Ramos (cell line): Measurements from ENCODE around the gene GBX1.

Experiments used
- in situ Hi-C: fragments of 300-500 bp; cut with MboI; formaldehyde crosslinking; loops from one replicate; pipeline ENCODE4 v1.14.3; 2022; ENCODE audit warnings: low sequenced_read_pairs; ENCODE audit not compliant: unreplicated experiment

GBX1 gene

DNA sequence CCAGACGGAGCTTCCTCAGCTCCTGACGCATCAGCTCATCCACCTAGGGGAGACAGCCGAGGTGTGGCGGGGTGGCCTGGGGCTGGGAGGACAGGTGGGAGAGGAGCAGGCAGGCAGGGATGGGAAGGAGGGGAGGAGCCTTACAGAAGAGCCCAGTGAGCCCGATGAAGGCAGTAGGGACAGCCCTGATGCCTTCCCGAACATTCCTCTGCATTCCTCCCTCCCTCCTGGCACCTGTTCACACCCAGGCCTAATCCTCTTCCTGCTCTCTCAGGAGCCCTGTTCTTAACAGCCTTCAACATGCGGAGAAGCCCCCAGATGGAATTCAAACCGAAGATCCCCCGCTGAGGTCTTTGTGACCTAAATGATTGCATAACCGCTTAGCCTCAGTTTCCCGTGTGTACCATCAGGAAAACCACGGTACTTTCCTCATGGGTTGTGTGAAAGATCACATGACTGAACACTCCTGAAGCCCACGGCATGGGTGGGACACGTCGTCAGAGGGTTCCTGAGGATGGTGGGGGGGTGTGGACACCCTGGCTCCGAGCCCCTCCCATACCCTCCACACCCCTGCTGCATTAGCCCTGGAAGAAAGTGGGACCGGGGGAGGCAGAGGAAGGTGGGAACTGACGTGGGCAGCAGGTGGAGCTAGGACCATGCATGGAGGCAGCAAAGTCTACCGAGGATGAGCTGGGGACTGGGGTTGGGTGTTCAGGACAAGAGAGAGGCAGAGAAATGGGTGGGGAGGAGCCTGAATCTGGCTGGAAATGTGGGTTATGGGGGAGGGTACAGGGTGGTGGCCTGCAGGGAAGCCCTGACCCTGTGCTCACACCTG is 28.3 kb upstream of the GBX1 start:
- in situ Hi-C loops, result no loop called here

DNA sequence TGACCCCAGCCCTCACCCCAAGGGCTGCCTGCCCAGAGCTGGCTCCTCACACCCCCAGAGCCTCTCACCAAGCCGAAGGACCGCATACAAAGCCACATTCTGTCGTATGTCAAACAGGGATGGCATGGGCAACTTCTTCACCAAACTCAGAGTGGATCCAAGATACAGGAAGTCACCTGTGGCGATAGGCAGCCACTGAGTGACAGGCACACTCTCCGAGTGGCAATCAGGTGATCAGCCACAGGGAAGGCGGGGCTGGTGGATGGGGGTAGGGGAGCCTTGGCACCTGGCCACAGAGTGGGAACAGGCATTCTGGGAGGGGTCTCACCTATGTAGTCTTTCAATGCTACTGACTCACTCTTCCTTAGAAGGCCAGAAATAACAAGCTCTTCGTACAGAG is 26.7 kb upstream of the GBX1 start:
- in situ Hi-C loops, result no loop called here

DNA sequence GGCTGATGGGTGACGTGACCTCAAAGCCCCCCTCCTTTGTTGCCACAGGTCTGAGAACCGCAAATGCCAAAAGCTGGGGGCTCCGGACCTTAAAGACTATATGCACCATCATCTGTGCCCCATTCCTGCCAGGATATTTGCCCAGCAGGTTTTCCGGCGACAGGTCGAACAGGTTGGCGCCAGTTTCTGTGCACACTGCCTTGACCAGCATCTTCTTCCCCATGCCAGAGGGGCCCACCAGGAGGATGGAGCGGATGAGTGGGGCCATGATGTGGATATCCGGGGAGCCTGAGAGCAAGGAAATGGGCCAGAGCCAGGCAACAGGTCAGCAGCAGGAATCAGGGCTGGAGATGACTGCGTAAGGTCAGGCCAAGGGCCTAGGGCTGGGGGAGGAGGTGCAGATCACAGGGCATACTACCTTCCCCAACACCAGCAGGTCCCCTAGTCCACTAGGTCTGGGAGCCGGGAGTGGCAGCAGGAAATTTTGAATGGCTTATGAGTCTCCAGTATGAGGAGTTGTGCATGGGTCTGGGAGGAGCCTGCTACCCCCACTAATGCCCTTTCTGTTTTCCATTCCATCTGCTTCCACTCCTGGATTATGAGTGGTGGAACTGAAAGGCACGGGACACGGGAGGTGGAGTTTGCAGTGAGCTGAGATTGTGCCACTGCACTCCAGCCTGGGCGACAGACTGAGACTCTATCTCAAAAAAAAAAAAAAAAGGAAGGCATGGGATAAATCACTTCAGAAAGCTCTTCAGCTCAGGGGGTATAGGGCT is 25.9 kb upstream of the GBX1 start:
- in situ Hi-C loops, result no loop called here

DNA sequence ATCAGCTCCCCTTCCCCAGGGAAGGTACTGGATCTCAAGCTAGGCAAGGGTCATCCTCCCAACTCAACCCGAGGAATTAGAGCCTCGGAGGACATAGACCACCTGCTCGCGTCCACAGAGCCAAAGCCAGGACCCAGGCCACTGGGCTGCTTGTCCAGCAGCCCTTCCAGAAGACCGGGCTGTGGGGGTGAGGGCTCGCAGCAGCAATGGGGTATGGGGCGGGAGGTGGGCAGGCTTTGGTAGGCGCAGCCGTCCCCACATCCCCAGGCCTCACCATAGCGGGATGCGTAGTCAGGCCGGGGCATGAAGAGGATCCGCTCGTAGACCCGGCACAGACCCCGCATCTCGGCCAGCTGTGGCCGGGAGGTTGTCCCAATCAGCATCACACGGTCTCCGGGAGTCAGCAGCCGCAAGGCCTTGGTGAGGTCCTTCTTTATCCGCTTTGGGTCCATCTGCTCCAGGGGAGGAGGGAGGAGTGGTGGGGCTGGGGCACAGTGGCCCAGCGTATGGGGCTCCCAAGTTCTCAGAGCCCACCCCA is 24.6 kb upstream of the GBX1 start:
- in situ Hi-C loops, result no loop called here

DNA sequence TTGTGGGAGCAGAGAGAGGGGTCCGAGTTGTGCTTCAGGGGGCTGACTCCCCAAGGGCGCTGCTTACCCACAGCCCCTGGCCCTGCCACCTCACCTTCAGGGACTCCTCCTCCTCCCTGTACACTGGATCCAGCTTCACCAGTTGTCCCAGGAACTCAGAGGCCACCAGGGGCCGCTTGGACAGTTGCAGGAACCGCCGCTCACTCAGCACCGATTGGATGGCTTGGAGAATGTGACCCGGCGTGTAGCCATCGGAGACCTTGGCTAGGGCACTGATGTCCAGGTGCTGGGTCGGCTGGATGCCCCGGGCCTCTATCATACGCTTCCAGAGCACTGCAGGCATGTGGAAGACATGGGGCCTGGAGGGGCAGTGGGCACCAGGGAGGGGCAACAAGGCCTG is 24.1 kb upstream of the GBX1 start:
- in situ Hi-C loops, result no loop called here

DNA sequence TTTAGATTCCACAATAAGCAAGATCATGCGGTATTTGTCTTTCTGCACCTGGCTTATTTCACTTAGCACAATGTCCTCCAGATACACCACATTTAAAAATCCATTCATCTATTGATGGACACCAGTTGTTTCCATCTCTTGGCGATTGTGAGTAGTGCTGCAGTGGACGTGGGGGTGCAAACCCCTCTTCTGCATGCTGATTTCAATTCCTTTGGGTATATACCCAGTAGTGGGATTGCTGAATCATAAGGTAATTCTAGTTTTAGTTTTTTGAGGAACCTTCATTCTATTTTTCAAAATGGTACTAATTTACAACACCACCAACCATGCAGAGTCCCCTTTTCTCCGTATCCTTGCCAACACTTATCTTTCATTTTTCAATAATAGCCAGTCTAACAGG is 21.5 kb upstream of the GBX1 start:
- in situ Hi-C loops, result no loop called here

DNA sequence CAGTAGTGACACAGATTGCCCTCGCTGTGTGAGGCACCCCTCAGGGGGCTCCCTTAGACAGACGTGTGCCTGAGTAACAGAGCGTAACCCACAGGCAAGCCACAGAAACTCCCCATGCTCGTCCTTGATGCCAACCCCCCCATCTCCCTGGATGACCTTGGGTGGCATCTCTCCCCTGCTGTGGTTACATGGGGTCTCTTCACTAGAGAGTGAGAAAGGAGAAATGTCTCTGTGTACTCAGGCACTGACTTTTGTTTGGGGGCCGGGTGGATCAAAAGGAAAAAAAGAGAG is 20.7 kb upstream of the GBX1 start:
- in situ Hi-C loops, result no loop called here

DNA sequence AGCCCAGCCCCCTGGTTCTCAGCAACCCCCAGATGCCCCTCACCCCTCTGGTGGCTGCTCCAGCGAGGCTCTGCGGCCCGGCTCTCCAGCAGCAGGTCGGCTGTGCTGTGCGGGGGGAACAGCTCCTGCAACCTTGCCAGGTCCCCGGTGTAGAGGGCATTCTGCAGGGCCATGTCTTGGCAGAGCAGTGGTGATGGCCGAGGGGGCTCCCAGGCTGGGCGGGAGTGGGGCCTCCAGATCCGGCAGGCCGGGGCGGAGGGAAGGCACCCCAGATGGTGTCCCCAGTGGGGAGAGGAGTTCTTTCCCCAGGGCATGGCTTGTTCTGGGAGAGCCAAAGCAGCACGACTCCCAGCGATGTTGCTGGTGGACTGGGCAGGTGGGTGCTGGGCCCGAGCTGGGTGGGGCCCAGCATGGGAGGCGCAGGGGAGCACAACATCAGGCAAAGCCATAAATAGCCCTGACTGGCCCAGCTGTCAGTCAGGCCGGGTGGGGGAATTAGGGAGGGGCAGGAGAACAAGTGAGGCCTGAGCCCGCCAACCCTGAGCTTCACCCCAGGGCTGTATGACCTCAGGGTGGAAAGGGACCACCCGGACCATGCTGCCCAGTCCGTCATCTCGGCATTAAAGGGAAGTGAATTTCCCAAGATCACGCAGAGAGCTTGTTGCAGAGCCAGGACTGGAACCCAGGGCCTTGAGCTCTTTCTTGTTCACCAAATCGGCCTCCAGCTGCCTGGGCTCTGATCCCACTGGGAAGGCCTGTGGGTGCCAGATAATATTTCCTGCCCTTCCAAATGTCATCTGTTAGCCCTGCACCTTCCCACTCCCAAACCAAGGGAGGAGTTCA is 20.1 kb upstream of the GBX1 start:
- in situ Hi-C loops, result no loop called here

DNA sequence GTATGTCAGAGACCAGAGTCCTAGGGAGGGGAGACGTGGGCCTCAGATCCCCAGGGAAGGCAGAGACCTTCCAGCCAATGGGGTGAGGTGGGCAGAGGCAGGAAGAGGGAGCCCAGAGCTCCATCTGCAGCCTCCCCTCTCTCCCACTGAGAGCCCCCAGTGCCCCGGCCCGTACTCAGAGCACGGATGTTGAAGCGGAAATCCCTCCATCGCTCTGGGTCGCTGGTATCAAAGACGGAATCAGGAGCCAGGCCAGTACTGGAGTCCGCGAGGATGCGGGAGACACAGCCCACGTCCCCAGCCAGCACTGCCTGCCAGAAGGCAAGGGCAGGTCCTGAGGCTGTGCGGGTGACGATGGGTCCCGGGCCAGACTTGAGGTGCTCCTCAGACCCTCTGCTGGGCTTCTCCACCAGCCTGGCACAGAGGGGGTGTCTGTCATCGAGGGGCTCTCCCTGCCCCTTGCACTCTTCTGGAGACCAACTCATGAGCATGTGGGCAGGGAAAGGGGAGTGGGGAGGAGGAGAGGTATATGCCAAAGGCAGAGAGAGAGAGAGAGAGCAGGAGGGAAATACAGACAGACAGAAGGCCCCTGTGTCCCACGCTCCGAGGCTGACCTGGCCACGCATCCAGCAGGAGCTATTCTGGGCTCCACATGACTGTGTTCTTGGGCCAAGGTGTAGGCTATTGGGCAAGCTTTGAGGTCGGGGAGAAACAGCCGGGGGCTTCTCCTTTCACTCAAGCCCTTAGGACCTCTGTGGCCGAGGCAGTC is 19.3 kb upstream of the GBX1 start, which contains the start of gene ASB10:
Gene ASB10, minus strand, starts transcription at position 611 of the 769 bp plus-strand sequence. Its CDS starts 120 bp downstream, at position 491.
- in situ Hi-C loops, result no loop called here

DNA sequence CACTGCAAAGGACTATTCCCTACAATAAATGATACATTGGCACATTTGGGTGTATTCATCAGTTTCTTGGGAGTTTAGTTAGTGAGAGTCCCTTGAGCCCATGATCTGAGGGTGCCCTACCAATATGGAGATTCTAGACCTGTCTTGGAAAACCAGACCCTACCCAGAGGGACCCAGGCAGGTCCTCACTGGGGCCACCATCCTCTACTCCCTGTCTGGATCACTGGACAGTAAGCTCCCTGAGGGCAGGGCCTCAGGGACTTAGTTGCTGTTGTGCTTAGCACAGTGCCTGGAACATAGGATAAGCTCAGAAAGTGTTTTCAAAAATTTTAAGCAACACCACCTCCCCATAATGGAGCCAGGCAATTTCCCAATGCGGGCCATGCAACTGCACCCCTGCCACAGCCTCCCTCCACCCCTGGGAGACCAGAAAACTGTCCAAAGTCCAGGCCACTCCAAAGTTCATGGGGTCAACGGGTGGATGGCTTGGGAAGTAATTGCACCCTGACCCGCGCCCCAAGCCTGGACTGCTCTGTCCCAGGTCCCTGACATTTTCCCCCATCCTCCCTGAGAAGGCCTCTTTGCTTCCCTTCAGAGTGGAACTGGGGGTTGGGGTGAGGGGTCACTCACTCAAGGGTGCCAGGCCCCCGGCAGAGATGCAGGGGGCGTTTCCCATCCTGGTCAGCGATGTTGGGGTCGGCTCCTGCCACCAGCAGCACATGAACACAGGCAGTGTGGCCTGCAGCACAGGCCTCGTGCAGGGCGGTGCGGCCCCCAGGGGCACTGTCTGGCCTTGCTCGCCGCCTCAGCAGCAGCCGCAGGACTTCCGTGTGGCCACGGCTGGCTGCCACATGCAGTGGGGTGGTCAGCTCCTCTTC is 18.5 kb upstream of the GBX1 start:
- in situ Hi-C loops, result no loop called here

DNA sequence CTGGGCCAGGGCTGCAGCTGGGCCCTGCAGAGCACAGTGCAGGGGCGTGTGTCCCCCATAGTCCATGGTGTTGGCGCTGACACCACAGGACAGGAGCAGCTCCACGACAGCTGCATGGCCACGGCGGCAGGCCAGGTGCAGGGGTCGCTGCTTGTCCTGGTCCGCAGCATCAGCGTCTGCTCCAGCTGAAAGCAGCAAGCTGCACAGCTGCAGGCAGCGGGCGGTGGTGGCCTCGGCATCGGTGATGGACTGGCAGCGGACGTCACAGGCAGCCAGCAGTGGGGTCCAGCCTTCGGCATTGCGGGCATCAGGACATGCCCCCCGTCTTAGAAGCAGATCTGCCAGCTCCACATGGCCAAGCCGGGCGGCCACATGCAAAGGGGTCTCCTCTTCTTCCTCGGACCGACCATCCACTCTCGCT is 13.5 kb upstream of the GBX1 start:
- in situ Hi-C loops, result no loop called here

DNA sequence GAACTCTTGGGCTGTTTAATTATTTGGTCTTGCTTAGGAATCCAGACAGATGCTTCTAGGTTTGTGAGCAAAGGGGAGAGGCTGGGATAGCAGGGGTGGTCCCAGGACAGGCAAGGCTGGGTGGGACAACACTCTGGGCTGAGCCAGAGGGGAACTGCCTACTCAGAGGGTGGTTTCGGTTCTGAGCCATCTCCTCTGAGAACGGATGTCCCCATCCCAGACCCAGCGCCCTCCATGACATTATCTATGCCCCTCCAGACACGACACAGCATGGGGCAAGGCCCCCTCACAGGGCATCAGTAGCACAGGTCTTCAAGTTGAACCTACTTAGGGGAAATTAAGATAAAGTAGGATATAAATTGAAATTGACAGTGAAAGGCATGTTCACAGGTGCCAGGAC is 12.5 kb upstream of the GBX1 start:
- in situ Hi-C loops, result no loop called here

DNA sequence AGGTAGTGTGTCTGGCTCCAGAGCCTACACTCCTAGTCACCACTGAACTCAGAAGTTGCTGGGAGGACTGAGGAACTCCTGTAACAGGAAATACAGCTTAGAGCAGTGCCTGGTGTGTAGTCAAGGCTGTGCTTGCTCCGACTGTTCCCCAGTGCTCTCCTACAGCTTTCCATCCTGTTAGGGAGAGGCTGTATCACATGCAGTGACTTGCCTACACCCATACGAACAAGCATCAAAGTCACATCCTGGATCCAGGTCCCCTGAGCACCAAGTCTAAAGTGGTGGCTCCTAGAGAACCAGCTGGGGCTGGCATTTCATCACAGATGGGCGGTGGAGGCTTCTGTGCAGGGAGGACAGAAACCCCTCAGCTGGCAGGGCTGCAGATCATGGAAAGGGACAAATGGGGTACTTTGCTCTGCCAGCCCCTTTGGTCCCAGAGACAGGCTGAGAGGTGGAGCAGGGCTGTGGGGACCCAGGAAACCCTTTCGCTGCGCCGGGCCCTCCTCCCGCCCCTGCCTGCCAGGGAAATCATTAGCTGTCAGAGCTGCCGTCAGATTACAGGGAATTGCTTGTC is 11.9 kb upstream of the GBX1 start:
- in situ Hi-C loops, result no loop called here

DNA sequence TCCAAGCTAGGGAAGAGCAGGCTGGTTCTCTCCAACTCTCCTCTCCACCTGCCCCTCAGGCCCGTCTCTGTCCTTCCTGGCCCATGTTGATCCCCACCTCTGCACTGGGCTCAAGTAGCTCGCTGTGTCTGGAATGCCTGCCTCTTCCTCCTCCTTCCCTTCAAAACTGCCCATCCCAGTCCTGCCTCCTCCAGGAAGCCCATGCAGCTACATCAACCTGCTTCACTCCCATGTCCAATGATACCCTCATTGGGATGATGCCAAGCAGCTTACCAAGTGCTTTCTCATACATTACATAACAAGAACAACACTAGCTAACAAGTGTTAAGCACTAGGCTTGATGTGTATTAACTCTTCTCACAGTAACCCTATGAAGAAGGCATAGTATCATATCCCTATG is 11.3 kb upstream of the GBX1 start:
- in situ Hi-C loops, result no loop called here

DNA sequence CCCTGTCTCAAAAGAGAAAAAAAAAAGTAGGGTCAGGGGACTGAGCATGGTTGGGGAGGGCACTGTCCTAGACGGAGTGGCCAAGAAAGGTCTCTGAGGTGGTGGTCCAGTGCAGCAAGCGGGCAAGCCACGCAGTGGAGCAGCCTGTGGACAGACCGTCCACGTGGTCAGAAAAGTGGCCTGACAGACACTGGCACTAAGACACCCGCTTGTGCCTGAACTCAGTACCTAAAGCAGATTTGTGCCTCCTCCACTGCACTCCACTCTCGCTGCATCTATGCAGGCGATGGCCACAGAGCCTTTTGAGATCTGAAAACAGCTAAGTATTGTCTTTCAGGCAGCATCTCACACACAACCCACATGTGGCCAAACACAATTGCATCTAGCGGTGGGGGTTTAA is 10.7 kb upstream of the GBX1 start:
- in situ Hi-C loops, result no loop called here

DNA sequence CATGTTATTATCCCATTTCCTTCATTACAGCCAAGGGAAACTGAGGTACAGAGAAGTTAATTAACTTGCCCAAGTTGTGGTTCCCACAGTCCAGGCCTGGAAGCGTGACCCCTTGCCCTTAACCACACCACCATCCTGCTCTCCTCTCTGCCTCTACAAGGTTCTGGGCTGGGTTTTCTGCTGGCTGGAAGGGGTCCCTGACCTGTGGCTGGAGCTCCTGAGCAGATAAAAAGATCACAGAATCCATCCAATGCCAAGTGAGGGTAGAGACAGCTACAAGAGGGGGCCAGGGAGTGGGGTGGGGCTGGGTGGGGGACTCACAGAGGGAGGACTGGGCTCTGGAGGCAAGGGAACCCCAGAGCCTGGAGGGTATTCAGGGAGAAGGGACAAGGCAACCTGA is 9.8 kb upstream of the GBX1 start:
- in situ Hi-C loops, result no loop called here

DNA sequence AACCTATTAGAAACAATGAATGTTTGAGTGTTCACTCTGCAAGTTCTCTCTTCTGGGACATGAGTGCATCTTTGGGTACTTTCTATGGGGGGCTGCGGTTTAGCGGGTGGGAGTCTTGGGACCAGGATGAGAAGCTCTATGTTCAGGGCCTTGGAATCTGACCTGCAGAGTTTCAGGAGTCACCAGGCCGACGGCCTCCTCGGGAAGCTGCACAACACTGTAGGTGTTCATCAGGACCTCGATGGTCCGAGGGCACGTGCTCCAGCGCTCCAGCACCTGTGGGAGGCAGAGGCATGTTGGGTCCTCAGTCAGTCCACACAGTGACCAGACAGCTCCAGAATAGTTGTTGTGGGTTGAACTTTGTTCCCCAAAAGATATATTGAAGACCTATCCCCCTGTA is 8.9 kb upstream of the GBX1 start:
- in situ Hi-C loops, result no loop called here

DNA sequence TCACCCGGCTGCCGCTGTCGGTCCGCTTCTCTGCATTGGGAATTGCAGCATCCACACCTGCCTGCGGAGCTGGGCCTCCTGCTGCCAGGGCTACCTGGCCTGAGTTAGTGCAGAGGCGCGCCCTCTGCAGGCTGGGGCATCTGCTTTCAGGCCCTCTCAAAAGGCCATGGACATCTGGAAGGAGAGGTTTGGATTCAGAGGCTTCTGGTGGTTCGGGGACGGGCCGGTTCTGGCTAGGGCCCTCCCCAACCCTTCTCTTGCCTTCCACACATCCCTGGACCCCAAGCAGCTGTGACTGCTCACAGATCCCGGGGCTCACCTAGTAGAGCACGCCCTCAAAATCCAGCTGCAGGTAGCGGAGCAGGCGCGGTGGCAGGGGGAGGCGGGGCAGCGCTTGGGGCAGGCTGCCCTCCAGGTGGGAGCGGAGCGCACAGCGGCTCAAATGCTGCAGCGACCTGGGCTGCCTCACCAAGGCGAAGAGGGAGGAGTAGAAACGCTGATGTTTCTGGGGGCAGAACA is 8.4 kb upstream of the GBX1 start:
- in situ Hi-C loops, result no loop called here
